ENCODE measurements around the gene MTERF1.

DNA sequence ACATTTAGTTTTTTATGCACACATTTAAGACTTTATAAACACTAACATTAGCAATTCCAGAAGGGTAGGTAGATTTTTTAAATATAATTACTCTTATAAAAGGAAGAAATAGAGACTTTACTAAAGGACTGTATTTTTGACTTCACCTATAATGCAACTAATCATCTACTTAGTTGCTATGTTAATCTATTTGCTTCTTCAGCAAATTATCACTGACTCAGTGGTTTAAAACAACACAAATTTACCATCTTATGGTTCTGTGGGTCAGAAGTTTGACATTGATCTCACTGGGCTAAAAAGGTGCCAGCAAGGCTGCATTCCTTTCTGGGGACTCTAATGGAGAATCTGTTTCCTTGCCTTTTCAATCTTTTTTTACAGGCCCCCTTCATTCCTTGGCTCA is 7.6 kb downstream of the MTERF1 start:
- TF ChIP-seq, protein P1, sequence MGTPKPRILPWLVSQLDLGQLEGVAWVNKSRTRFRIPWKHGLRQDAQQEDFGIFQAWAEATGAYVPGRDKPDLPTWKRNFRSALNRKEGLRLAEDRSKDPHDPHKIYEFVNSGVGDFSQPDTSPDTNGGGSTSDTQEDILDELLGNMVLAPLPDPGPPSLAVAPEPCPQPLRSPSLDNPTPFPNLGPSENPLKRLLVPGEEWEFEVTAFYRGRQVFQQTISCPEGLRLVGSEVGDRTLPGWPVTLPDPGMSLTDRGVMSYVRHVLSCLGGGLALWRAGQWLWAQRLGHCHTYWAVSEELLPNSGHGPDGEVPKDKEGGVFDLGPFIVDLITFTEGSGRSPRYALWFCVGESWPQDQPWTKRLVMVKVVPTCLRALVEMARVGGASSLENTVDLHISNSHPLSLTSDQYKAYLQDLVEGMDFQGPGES (IDR thresholded peaks at IDR 0.05; ENCODE audit: low read depth, low read length) = no peak
- TF ChIP-seq EP300 (IDR thresholded peaks at IDR 0.05; ENCODE audit: borderline replicate concordance in 1 of 2, low read depth in 1 of 2, low read length in 1 of 2) = no peak
- TF ChIP-seq, protein P2, sequence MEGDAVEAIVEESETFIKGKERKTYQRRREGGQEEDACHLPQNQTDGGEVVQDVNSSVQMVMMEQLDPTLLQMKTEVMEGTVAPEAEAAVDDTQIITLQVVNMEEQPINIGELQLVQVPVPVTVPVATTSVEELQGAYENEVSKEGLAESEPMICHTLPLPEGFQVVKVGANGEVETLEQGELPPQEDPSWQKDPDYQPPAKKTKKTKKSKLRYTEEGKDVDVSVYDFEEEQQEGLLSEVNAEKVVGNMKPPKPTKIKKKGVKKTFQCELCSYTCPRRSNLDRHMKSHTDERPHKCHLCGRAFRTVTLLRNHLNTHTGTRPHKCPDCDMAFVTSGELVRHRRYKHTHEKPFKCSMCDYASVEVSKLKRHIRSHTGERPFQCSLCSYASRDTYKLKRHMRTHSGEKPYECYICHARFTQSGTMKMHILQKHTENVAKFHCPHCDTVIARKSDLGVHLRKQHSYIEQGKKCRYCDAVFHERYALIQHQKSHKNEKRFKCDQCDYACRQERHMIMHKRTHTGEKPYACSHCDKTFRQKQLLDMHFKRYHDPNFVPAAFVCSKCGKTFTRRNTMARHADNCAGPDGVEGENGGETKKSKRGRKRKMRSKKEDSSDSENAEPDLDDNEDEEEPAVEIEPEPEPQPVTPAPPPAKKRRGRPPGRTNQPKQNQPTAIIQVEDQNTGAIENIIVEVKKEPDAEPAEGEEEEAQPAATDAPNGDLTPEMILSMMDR (IDR thresholded peaks at IDR 0.05) = no peak
